ENCODE measurements around the gene CREM. TPM values are rescaled to one million over a fixed set of nuclear protein-coding genes. Genes with fewer than 3 reads are reported as not detected.

Gene CREM
- total and polyA plus RNA-seq, 7 donors = 25.9 to 76.0 (median 37.5) TPM

GRCh38 chr10:35089611-35090161 lies 37.0 kb upstream of the CREM start:
- intact Hi-C loops (cut with DNase I) = loop anchor here (1.0 kb wide), 1 partner anchor 37 kb away; the partner anchor contains the start of gene CREM
- DNase-seq = no peak
- Histone ChIP-seq H3K27ac (peak overlapping the region; percentile 89 to 96 (median 93)), H3K4me1 (peaks cover 0 to 33% (median 26%) of the 10 kb centered on the region in 4 donors), H3K4me3 (peak overlapping the region; percentile 64 to 95 (median 82)), H3K9me3 (no peaks in the 10 kb centered on the region), H3K36me3 (no peaks in the 10 kb centered on the region), H3K27me3 (no peaks in the 10 kb centered on the region)
- TF ChIP-seq CTCF (IDR thresholded peaks at IDR 0.05) = no peak
- TF ChIP-seq EP300 (IDR thresholded peaks at IDR 0.05) = no peak
- TF ChIP-seq POLR2AphosphoS5 (IDR thresholded peaks at IDR 0.05) = no peak
- no peak for TF ChIP-seq POLR2A (IDR thresholded peaks at IDR 0.05)
- 1% methylated on average over 27 of the region's 27 CpGs for WGBS, 2 donors

- intact Hi-C loops (cut with DNase I) = loop anchor here (1.0 kb wide), 1 partner anchor 36 kb away; the partner anchor contains the start of gene CREM
- Histone ChIP-seq H3K4me1 (peaks cover 0 to 33% (median 26%) of the 10 kb centered on the region in 4 donors), H3K27ac (peak within 1 kb of the TSS; percentile 89 to 96 (median 93)), H3K9me3 (no peaks in the 10 kb centered on the region), H3K36me3 (no peaks in the 10 kb centered on the region), H3K27me3 (no peaks in the 10 kb centered on the region), H3K4me3 (peak within 1 kb of the TSS; percentile 64 to 95 (median 82))
- peak; percentile 96 for DNase-seq
- WGBS, 2 donors = 0 to 1% methylated on average over 59 of the region's 59 CpGs
- TF ChIP-seq POLR2A (IDR thresholded peaks at IDR 0.05) (no peak), EP300 (IDR thresholded peaks at IDR 0.05) (peak in 1 of 4 donors; percentile 25), POLR2AphosphoS5 (IDR thresholded peaks at IDR 0.05) (peak; percentile 75 to 86 (median 80)), CTCF (IDR thresholded peaks at IDR 0.05) (no peak)
These were observed 36.3 kb upstream of the CREM start, which contains the start of gene CUL2 for GRCh38 chr10:35090162-35090954. TSS of gene CUL2 (minus strand) at chr10:35090341. CDS start at chr10:35071317, 19,024 bp downstream.

GRCh38 chr10:35091994-35092790 lies 34.5 kb upstream of the CREM start:
- H3K27ac ChIP-seq = no peak overlapping the region
- no peaks in the 10 kb centered on the region for H3K36me3 ChIP-seq
- DNase-seq = no peak
- peaks cover 0 to 4% (median 0%) of the 10 kb centered on the region in 3 donors for H3K27me3 ChIP-seq
- H3K9me3 ChIP-seq = no peaks in the 10 kb centered on the region
- no peak overlapping the region for H3K4me3 ChIP-seq
- no peak for TF ChIP-seq CTCF (IDR thresholded peaks at IDR 0.05)
- TF ChIP-seq EP300 (IDR thresholded peaks at IDR 0.05) = no peak
- TF ChIP-seq POLR2AphosphoS5 (IDR thresholded peaks at IDR 0.05) = no peak
- H3K4me1 ChIP-seq = peaks cover 0 to 30% (median 22%) of the 10 kb centered on the region in 4 donors
- intact Hi-C loops (cut with DNase I) = no loop called here
- 88 to 98% methylated on average over 11 of the region's 11 CpGs for WGBS, 2 donors

GRCh38 chr10:35092851-35093250 lies 33.8 kb upstream of the CREM start:
- WGBS, 2 donors = 49 to 73% methylated on average over 1 of the region's 1 CpG
- intact Hi-C loops (cut with DNase I) = no loop called here
- H3K4me1 ChIP-seq = peaks cover 0 to 24% (median 18%) of the 10 kb centered on the region in 4 donors
- TF ChIP-seq CTCF (IDR thresholded peaks at IDR 0.05) = no peak
- TF ChIP-seq POLR2A (IDR thresholded peaks at IDR 0.05) = no peak
- TF ChIP-seq EP300 (IDR thresholded peaks at IDR 0.05) = no peak
- no peak for TF ChIP-seq POLR2AphosphoS5 (IDR thresholded peaks at IDR 0.05)
- no peak for DNase-seq
- H3K4me3 ChIP-seq = no peak overlapping the region
- H3K36me3 ChIP-seq = no peaks in the 10 kb centered on the region
- no peaks in the 10 kb centered on the region for H3K9me3 ChIP-seq
- no peak overlapping the region for H3K27ac ChIP-seq
- H3K27me3 ChIP-seq = peaks cover 0 to 4% (median 0%) of the 10 kb centered on the region in 3 donors

Measured in sigmoid colon (tissue), 7 donors.